Measurements from ENCODE around the gene PRKN. TPM values are rescaled to one million over a fixed set of nuclear protein-coding genes. Genes with fewer than 3 reads are reported as not detected.

The PRKN gene
- total RNA-seq, 1 experiment from 2014 or later = 2.0 TPM

- H3K9ac ChIP-seq (ENCODE audit: extremely low read depth, insufficient read length, low read length) = no peak overlapping the region
- H3T11ph ChIP-seq (ENCODE audit: low read length) = no peak overlapping the region
- no peaks in the 10 kb centered on the region for H3K4me1 ChIP-seq (ENCODE audit: insufficient read depth, low read length)
- H2BK5ac ChIP-seq (ENCODE audit: insufficient read length, low read length) = no peak overlapping the region
- H3K4me2 ChIP-seq (ENCODE audit: insufficient read depth, insufficient read length, low read length) = no peak overlapping the region
- H3K56ac ChIP-seq (ENCODE audit: insufficient read length, low read depth, low read length) = no peak overlapping the region
- no peak overlapping the region for H3K4me3 Mint-ChIP-seq
- H3K4ac ChIP-seq (ENCODE audit: low read depth, low read length) = no peak overlapping the region
- H3K4me1 Mint-ChIP-seq = peaks cover 3 to 5% of the 10 kb centered on the region in 2 experiments; a peak in 3 of 4 replicates
- no peaks in the 10 kb centered on the region for H3K79me2 ChIP-seq (ENCODE audit: insufficient read depth, low read length)
- H3K36me3 Mint-ChIP-seq (ENCODE audit: insufficient read depth in 1 of 3, low read depth in 3 of 3) = peaks cover 0 to 2% (median 0%) of the 10 kb centered on the region in 3 experiments; a peak in 1 of 7 replicates
- H2BK15ac ChIP-seq (ENCODE audit: low read depth, low read length) = no peak overlapping the region
- H4K91ac ChIP-seq (ENCODE audit: insufficient read length, low read depth, low read length) = no peak overlapping the region
- H2AK5ac ChIP-seq (ENCODE audit: insufficient read length, low read length) = no peak overlapping the region
- H3K79me1 ChIP-seq (ENCODE audit: insufficient read depth, low read depth, low read length, poor library complexity, severe bottlenecking) = no peaks in the 10 kb centered on the region
- no peak for TF ChIP-seq CTCF (conservative IDR thresholded peaks at IDR 0.05)
- H4K5ac ChIP-seq (ENCODE audit: insufficient read length, low read depth, low read length) = no peak overlapping the region
- no CpG with 5 or more reads among the region's 2 CpGs for WGBS (ENCODE audit: extremely low coverage, insufficient read length, low lambda C conversion rate)
- H3K27me3 Mint-ChIP-seq (ENCODE audit: low read depth) = no peaks in the 10 kb centered on the region
- no peak overlapping the region for H4K8ac ChIP-seq (replicated peaks; ENCODE audit: insufficient read length, low read depth, low read length)
- H3K18ac ChIP-seq (ENCODE audit: insufficient read length, low read depth, low read length) = no peak overlapping the region
- no peak overlapping the region for H3K14ac ChIP-seq (ENCODE audit: insufficient read depth, low read length)
- H4K20me1 ChIP-seq (ENCODE audit: control insufficient read depth, insufficient read depth, insufficient read length) = no peaks in the 10 kb centered on the region
- H3K27ac Mint-ChIP-seq = no peak overlapping the region
- H3K27me3 ChIP-seq (ENCODE audit: insufficient read depth, low read length) = no peaks in the 10 kb centered on the region
- no peak overlapping the region for H2AFZ ChIP-seq (ENCODE audit: low read length)
- no peak overlapping the region for H2BK120ac ChIP-seq (ENCODE audit: low read depth, low read length, poor library complexity, severe bottlenecking)
- no peaks in the 10 kb centered on the region for H3K9me3 Mint-ChIP-seq
- H3K23ac ChIP-seq (ENCODE audit: insufficient read length, low read depth, low read length) = no peak overlapping the region
- H3K23me2 ChIP-seq (ENCODE audit: insufficient read length, low read depth, low read length, poor library complexity, severe bottlenecking) = no peaks in the 10 kb centered on the region
- no peaks in the 10 kb centered on the region for H3K9me3 ChIP-seq (ENCODE audit: control insufficient read depth, low read depth, low read length)
- no peak overlapping the region for H3K27ac ChIP-seq (ENCODE audit: insufficient read length, low read depth, low read length)
- no peak overlapping the region for H2BK20ac ChIP-seq (ENCODE audit: low read depth, low read length, poor library complexity, severe bottlenecking)
- H2BK12ac ChIP-seq (ENCODE audit: insufficient read length, low read depth, low read length) = no peak overlapping the region
- DNase-seq = no peak
These were observed 354.4 kb downstream of the PRKN start for GRCh38 chr6:162373192-162373591.
